ES-I3 (cell line): ENCODE measurements around the gene PRTFDC1.

Experiments
- H3K36me3 ChIP-seq: 2 replicates; pipeline ENCODE4 v1.6.1; 2013; ENCODE audit warnings: mild to moderate bottlenecking, low read length, control low read depth, moderate library complexity; ENCODE audit not compliant: insufficient read depth
- H3K4me1 ChIP-seq: 2 replicates; pipeline ENCODE4 v1.6.1; 2013; ENCODE audit warnings: mild to moderate bottlenecking, control low read depth, low read length; ENCODE audit not compliant: insufficient read depth
- H3K9ac ChIP-seq: 2 replicates; pipeline ENCODE4 v1.6.1; 2013; ENCODE audit warnings: low read depth, mild to moderate bottlenecking, low read length, moderate library complexity
- H3K9me3 ChIP-seq: 2 replicates; pipeline ENCODE4 v1.6.1; 2013; ENCODE audit warnings: mild to moderate bottlenecking, low read length, moderate library complexity; ENCODE audit not compliant: control insufficient read depth, insufficient read depth

Gene PRTFDC1

DNA sequence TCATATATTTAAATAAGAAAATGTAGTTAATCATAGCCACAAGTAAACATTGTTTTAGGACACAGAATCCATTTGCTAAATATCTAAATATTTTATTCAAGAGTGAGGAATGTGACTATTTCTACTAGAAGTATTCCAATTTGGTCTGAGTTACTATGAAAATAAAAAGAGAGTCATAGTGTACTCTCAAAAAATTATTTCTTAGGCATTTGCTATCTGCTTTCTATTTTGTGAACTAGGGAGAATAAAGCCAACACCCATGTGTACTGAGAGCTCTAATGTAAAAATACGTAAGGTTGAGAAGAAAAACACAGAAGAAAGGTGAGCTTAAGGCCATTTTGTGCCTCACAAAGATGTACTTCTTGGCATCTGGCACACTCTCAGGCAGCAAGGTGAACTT lies 38.3 kb downstream of the PRTFDC1 start:
- Histone ChIP-seq H3K36me3 (no peaks in the 10 kb centered on the region), H3K9ac (no peak overlapping the region), H3K4me1 (peaks cover 6% of the 10 kb centered on the region; the same call in 1 of the 2 replicates), H3K9me3 (no peaks in the 10 kb centered on the region)

- H3K9me3 ChIP-seq = no peaks in the 10 kb centered on the region
- H3K36me3 ChIP-seq = no peaks in the 10 kb centered on the region
- H3K9ac ChIP-seq = no peak overlapping the region
- H3K4me1 ChIP-seq = peaks cover 6% of the 10 kb centered on the region; the same call in 1 of the 2 replicates
Measured at GRCh38 chr10:24912215-24912614, 40.2 kb downstream of the PRTFDC1 start.

- Histone ChIP-seq H3K9me3 (no peaks in the 10 kb centered on the region), H3K36me3 (no peaks in the 10 kb centered on the region), H3K4me1 (no peaks in the 10 kb centered on the region), H3K9ac (no peak overlapping the region)
Measured at GRCh38 chr10:24911029-24911428, 41.4 kb downstream of the PRTFDC1 start.

DNA sequence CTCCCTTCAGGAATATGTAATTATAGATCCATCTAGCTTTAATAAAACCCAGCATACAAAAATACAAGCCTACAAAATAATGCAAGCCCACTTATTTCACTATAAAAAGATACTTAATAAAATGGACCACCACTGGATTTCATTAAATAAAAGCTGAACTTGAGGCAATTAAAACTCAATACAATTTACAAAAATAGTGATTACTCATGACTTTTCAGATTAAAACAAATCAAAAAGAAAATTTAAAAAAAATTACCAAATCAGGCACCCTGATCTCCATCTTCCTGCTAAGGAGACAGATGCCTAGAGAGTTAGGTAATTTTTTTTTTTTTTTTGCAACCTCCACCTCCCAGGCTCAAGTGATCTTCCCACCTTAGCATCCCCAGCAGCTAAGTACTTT lies 41.8 kb downstream of the PRTFDC1 start:
- H3K4me1 ChIP-seq = no peaks in the 10 kb centered on the region
- H3K36me3 ChIP-seq = no peaks in the 10 kb centered on the region
- no peak overlapping the region for H3K9ac ChIP-seq
- no peaks in the 10 kb centered on the region for H3K9me3 ChIP-seq

DNA sequence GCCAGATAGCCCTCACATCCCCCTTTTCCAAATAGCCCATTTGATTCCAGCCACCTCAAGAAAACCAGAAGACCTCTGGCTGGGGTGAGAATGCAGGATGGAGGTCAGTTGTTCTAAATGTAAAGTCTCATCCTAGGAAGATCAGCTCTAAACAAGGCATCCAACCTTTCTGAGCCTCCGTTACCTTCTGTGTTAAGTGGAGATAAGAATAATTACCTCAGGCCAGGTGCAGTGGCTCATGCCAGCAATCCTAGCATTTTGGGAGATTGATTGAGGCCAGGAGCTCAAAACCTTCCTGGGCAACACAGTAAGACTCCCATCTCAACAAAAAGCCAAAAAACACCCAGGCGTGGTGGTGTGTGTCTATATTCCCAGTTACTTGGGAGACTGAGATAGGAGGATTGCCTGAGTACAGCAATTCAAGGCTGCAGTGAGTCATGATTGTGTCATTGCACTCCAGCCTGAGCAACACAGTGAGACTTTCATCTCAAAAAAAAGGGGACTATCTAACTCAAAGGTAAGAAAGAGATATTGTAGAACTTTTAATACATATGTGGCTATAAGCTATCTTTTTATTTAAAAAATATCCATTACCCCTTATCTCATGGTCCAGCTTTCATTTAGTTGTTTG lies 43.5 kb downstream of the PRTFDC1 start:
- Histone ChIP-seq H3K4me1 (no peaks in the 10 kb centered on the region), H3K36me3 (no peaks in the 10 kb centered on the region), H3K9ac (no peak overlapping the region), H3K9me3 (no peaks in the 10 kb centered on the region)

- Histone ChIP-seq H3K36me3 (no peaks in the 10 kb centered on the region), H3K9me3 (no peaks in the 10 kb centered on the region), H3K4me1 (no peaks in the 10 kb centered on the region), H3K9ac (no peak overlapping the region)
Measured at GRCh38 chr10:24907956-24908355, 44.5 kb downstream of the PRTFDC1 start.

GRCh38 chr10:24906372-24906771 lies 46.0 kb downstream of the PRTFDC1 start:
- Histone ChIP-seq H3K9ac (no peak overlapping the region), H3K4me1 (peaks cover 6% of the 10 kb centered on the region; the same call in 1 of the 2 replicates), H3K36me3 (no peaks in the 10 kb centered on the region), H3K9me3 (no peaks in the 10 kb centered on the region)

DNA sequence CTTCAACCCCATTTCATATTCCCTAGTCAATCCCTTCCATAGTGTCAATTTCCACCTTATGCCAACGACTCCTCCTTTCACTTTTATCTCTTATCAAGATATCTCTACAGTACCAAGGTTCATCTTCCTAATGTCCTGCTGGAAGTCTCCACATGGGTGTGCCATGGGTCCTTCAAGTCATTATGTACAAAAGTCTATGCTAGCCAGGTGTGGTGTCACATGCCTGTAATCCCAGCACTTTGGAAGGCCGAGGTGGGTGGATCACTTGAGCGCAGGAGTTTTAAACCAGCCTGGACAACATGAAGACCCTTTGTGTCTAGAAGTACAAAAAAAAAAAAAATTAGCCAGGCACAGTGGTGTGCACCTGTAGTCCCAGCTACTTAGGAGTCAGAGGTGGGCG lies 47.6 kb downstream of the PRTFDC1 start:
- Histone ChIP-seq H3K9ac (no peak overlapping the region), H3K9me3 (no peaks in the 10 kb centered on the region), H3K36me3 (no peaks in the 10 kb centered on the region), H3K4me1 (peaks cover 6% of the 10 kb centered on the region; the same call in 1 of the 2 replicates)

- Histone ChIP-seq H3K9me3 (no peaks in the 10 kb centered on the region), H3K9ac (no peak overlapping the region), H3K4me1 (peaks cover 10% of the 10 kb centered on the region), H3K36me3 (no peaks in the 10 kb centered on the region)
Measured at GRCh38 chr10:24902400-24902728, 50.0 kb downstream of the PRTFDC1 start.

DNA sequence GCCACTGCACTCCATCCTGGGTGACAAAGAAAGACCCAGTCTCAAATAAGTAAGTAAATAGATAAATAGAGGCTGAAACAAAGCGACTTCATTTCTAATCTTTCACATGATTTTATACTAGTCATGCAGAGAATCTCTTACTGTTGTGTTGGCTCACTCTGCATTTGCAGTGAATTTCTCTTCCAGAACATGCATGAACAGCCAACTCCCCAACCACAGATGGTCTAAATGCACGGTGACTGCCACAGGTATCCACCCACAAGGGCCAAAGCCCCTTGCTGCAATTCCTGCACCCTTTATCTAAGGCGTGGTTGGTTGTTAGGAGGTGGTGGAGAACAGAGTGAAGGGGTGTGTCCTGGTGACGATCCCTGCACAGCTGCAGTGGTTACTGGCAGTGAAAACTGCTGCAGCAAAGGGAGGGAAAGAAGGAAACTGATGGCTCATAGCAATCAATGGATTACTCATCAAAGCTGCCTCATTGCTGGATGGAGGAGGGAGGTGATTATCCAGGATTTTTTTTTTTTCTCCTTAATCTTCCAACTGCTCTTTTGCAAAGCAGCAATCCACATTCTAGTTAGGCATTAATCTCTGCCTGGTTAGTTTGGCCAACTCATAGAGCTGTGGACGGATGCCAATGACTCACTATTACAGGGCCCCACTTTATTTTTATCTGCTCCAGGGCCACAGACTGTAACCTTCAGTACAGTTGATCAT lies 50.6 kb downstream of the PRTFDC1 start:
- Histone ChIP-seq H3K9ac (no peak overlapping the region), H3K36me3 (no peaks in the 10 kb centered on the region)

GRCh38 chr10:24900888-24901685 lies 51.3 kb downstream of the PRTFDC1 start:
- peaks cover 14% of the 10 kb centered on the region for H3K4me1 ChIP-seq
- H3K36me3 ChIP-seq = no peaks in the 10 kb centered on the region
- H3K9me3 ChIP-seq = no peaks in the 10 kb centered on the region
- no peak overlapping the region for H3K9ac ChIP-seq

More for the DNA sequence above, 50.6 kb downstream of the PRTFDC1 start:
- no peaks in the 10 kb centered on the region for H3K9me3 ChIP-seq
- H3K4me1 ChIP-seq = peaks cover 14% of the 10 kb centered on the region

GRCh38 chr10:24899571-24899970 lies 52.8 kb downstream of the PRTFDC1 start:
- Histone ChIP-seq H3K9ac (no peak overlapping the region), H3K4me1 (peaks cover 14% of the 10 kb centered on the region), H3K36me3 (no peaks in the 10 kb centered on the region), H3K9me3 (no peaks in the 10 kb centered on the region)

GRCh38 chr10:24898501-24898900 lies 53.9 kb downstream of the PRTFDC1 start:
- no peak overlapping the region for H3K9ac ChIP-seq
- H3K9me3 ChIP-seq = no peaks in the 10 kb centered on the region
- no peaks in the 10 kb centered on the region for H3K36me3 ChIP-seq
- peaks cover 14% of the 10 kb centered on the region for H3K4me1 ChIP-seq

DNA sequence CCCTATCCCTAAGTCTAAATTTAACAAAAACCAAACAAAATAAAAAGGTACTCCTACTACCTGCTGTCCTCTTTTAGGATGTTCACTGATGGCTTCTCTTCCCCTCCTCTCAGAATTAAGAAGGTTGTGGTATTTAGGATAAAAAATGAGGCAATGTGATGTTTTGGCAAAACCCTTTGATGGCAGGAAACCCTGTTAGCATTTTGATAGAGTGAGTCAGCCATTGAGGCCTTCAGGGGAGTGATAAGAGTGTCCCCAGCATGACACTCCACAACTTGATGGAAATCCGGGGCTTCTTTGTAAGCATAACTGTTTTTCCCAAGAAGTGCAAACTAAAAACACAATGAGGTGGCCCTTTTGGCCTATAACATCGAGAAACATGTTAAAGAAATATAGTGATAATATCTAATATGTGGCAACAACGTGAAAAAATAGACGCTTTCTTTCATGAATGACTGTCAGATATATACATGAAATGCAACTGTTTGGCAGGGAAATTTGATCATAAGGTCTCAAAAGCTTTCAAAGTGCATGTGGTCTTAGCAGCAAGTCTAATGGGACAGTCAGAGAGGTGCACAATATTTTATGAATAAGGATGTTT lies 55.0 kb downstream of the PRTFDC1 start:
- no peaks in the 10 kb centered on the region for H3K36me3 ChIP-seq
- H3K9me3 ChIP-seq = no peaks in the 10 kb centered on the region
- H3K4me1 ChIP-seq = peaks cover 14% of the 10 kb centered on the region
- H3K9ac ChIP-seq = no peak overlapping the region
